Thymus (tissue), 11 donors: ENCODE data around the gene DES. TPM values are rescaled to one million over a fixed set of nuclear protein-coding genes. Genes with fewer than 3 reads are reported as not detected.

ENCODE experiments used
- DNase-seq, 9 donors: peaks; one replicate each; pipeline ENCODE4 v3.0.0-alpha.2; 2013; ENCODE audit warnings: low spot score in 9 of 9, low read depth in 6 of 9, missing footprints in 1 of 9
- H3K27ac ChIP-seq, 2 donors: one replicate each; pipeline ENCODE4 v1.5.1; 2013; ENCODE audit warnings: control low read depth in 1 of 2, low read depth in 1 of 2, low read length in 1 of 2, mild to moderate bottlenecking in 1 of 2, moderate library complexity in 1 of 2
- H3K27me3 ChIP-seq, 2 donors: one replicate each; pipeline ENCODE4 v1.5.1; 2013; ENCODE audit warnings: low read length in 1 of 2; ENCODE audit not compliant: control insufficient read depth in 2 of 2, insufficient read depth in 1 of 2
- H3K36me3 ChIP-seq, 2 donors: one replicate each; pipeline ENCODE4 v1.5.1; 2013; ENCODE audit warnings: low read length in 1 of 2, mild to moderate bottlenecking in 1 of 2, moderate library complexity in 1 of 2; ENCODE audit not compliant: control insufficient read depth in 2 of 2, insufficient read depth in 2 of 2
- H3K4me1 ChIP-seq, 2 donors: one replicate each; pipeline ENCODE4 v1.5.1; 2013; ENCODE audit warnings: low read length in 2 of 2; ENCODE audit not compliant: control insufficient read depth in 2 of 2, insufficient read depth in 2 of 2
- H3K4me3 ChIP-seq, 2 donors: one replicate each; pipeline ENCODE4 v1.5.1; 2013; ENCODE audit warnings: low read length in 2 of 2, control low read depth in 1 of 2, mild to moderate bottlenecking in 1 of 2
- H3K9me3 ChIP-seq, 2 donors: one replicate each; pipeline ENCODE4 v1.5.1; 2013; ENCODE audit warnings: low read length in 1 of 2, mild to moderate bottlenecking in 1 of 2; ENCODE audit not compliant: control insufficient read depth in 2 of 2, insufficient read depth in 1 of 2
- WGBS: extraction: QIAGEN DNeasy Blood & Tissue Kit; methylation state at CpG from one replicate; pipeline ENCODE4 v1.1.7; 2013; 5-methylcytosine and 5-hydroxymethylcytosine counted together
- polyA plus RNA-seq: library from polyadenylated mRNA; stranded (reverse); fragments of 200-250 nt; gene quantifications from one replicate; pipeline ENCODE4 v1.2.3, GENCODE V29; 2013
- total RNA-seq: library from RNA; stranded (reverse); fragments of 120-200 nt; gene quantifications from one replicate; pipeline ENCODE4 v1.2.4, GENCODE V29; 2013
- donor health status: healthy.

The DES gene
- total and polyA plus RNA-seq, 2 donors: 3.4 to 21.6 TPM

DNA sequence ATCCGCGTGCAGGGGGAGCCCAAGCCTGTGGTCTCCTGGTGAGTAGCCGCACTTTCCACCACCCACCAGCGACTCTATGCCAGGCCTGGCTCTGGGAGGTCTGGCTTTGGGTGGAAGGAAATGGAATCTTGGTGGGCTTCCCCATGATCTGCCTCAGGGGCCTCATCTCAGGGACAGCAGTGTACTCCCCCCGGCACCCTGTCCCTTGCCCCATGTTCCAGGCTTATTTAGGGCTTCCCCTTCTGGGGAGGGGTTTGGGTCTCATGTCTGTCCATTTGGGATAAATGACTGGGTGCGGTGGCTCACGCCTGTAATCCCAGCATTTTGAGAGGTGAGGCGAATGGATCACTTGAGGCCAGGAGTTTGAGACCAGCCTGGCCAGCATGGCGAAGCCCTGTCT, 44.2 kb downstream of the DES start:
- no peak overlapping the region for H3K4me3 ChIP-seq
- no peaks in the 10 kb centered on the region for H3K27me3 ChIP-seq
- H3K4me1 ChIP-seq: peaks cover 2 to 27% of the 10 kb centered on the region in 2 donors
- DNase-seq: no peak
- no peak overlapping the region for H3K27ac ChIP-seq
- H3K9me3 ChIP-seq: no peaks in the 10 kb centered on the region
- 92% methylated on average over 9 of the region's 9 CpGs for WGBS
- no peaks in the 10 kb centered on the region for H3K36me3 ChIP-seq

DNA sequence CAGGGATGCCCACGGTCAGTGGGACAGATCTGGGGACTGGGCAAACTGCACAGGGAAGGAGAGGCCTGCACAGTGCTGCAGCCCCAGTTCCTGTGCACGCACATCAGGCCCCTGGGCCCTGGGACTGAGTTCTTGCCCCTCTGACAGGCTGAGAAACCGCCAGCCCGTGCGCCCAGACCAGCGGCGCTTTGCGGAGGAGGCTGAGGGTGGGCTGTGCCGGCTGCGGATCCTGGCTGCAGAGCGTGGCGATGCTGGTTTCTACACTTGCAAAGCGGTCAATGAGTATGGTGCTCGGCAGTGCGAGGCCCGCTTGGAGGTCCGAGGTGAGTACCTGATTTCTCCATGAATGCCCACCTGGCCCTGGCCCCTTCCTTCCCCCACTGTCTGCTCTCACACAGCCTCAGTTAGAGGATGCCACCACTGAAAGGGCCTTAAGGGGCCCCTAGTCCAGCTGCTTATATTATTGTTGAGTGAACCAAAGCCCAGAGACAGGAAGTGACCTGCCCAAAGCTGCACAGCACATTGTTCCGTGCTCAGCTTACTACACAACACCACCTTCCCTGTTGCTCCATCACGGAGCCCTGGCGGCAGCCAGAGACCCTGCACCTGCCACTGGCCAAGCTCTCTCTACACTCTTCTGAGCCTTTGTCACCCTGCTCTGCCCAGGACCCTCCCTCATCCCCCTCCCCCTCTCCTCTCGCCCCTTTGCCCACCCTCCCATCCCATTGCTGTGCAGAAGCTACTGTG, 46.3 kb downstream of the DES start:
- Histone ChIP-seq H3K27ac (no peak overlapping the region), H3K4me3 (no peak overlapping the region), H3K9me3 (no peaks in the 10 kb centered on the region), H3K4me1 (peaks cover 2 to 23% of the 10 kb centered on the region in 2 donors), H3K36me3 (no peaks in the 10 kb centered on the region), H3K27me3 (no peaks in the 10 kb centered on the region)
- DNase-seq: no peak
- WGBS: 98% methylated on average over 21 of the region's 21 CpGs

DNA sequence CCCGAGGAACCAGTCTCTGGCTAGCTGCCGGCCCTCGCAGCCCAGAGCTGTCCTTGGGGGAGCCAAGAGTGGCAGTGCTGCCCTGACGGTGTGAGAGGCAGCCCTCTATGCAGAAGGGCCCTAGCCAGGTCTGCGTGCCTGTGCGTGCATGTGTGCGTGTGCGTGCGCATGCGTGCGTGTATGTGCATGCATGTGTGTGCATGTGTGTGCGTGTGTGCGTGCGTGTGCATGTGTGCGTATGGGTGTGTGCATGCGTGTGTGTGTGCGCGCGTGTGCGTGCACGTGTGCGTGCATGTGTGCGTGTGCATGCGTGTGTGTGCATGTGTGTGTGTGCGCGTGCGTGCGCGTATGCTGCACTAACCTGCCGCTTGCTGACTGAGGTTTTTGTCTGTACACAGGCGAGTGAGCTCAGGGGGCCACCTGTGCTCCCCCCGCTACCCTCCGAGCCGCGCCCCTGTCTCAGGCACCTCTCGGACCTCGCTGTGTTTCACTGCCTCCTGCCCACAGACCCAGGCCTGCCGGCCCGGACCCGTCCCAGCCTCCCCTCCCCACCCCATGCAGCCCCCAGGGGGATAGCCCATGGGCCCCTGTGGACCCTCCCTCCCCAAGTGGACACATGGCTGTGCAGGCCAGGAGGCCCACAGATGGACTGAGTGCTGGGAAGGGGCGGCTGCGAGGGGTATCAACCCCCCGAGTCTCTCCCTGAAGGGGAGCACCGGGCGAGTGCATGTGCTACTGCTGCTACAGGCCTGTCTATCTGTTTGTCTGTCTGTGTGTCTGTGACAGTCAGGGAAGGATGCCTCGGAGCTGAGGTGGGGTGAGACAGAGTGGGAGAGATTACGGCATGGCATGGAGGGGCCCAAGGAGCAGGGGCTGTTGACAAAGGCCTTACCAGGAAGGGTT, 47.7 kb downstream of the DES start:
- Histone ChIP-seq H3K4me3 (no peak overlapping the region), H3K9me3 (no peaks in the 10 kb centered on the region), H3K36me3 (no peaks in the 10 kb centered on the region), H3K27ac (no peak overlapping the region), H3K4me1 (peaks cover 0 to 8% of the 10 kb centered on the region in 2 donors), H3K27me3 (peaks cover 0 to 3% of the 10 kb centered on the region in 2 donors)
- no peak for DNase-seq
- WGBS: 96% methylated on average over 47 of the region's 47 CpGs

DNA sequence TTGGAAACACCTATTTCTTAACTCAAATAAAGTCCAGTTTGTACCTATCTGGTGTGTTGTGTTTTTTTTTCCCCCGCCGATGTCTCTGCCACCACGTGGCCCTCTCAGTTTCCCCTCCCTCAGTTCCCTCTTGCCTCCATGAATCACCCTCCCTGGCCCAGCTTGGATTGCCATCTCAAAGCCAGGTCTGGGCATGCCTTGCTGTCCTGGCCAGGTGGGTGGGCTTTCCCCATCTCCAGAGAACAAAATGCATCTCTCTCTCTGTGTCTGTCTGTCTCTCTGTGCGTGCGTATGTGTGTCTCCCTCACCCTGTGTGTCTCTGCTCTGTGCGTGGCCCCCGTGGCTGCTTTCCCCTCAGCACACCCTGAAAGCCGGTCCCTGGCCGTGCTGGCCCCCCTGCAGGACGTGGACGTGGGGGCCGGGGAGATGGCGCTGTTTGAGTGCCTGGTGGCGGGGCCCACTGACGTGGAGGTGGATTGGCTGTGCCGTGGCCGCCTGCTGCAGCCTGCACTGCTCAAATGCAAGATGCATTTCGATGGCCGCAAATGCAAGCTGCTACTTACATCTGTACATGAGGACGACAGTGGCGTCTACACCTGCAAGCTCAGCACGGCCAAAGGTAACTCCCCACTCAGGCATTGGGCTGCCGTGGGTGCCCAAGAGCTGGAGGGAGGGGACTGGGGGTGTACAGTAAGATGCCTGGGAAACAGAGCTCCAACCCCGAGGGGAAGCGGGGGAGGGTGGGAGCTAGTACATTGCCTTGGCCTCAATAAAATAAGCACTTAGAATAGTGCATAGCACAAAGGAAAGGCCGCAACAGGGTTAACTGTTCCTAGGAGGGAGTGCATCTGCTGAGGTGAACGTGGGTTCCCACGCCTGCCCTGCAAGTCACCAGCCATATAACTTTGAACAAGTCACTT, 48.9 kb downstream of the DES start:
- Histone ChIP-seq H3K4me1 (no peaks in the 10 kb centered on the region), H3K36me3 (no peaks in the 10 kb centered on the region), H3K4me3 (no peak overlapping the region), H3K9me3 (no peaks in the 10 kb centered on the region), H3K27me3 (peaks cover 0 to 3% of the 10 kb centered on the region in 2 donors), H3K27ac (no peak overlapping the region)
- 92% methylated on average over 28 of the region's 28 CpGs for WGBS
- DNase-seq: no peak

DNA sequence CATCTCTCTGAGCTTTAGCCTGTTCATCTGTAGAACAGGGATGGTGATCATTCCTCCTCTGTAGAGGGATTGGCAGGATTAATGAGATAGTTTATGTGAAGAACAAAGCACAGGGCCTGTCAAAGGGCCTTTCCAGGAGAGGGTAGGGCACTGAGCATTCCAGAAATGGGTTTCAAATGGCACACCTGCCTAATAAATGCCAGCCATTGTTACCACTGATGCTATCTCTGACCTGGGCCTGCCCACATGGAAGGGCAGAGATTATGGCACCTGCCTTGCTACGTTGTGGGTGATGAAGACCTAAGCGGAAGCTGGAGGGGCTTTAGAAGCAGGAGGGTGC, 49.5 kb downstream of the DES start:
- Histone ChIP-seq H3K27me3 (peaks cover 0 to 3% of the 10 kb centered on the region in 2 donors), H3K36me3 (no peaks in the 10 kb centered on the region), H3K4me1 (no peaks in the 10 kb centered on the region), H3K9me3 (no peaks in the 10 kb centered on the region), H3K27ac (no peak overlapping the region), H3K4me3 (no peak overlapping the region)
- WGBS: 88% methylated on average over 2 of the region's 2 CpGs
- no peak for DNase-seq

DNA sequence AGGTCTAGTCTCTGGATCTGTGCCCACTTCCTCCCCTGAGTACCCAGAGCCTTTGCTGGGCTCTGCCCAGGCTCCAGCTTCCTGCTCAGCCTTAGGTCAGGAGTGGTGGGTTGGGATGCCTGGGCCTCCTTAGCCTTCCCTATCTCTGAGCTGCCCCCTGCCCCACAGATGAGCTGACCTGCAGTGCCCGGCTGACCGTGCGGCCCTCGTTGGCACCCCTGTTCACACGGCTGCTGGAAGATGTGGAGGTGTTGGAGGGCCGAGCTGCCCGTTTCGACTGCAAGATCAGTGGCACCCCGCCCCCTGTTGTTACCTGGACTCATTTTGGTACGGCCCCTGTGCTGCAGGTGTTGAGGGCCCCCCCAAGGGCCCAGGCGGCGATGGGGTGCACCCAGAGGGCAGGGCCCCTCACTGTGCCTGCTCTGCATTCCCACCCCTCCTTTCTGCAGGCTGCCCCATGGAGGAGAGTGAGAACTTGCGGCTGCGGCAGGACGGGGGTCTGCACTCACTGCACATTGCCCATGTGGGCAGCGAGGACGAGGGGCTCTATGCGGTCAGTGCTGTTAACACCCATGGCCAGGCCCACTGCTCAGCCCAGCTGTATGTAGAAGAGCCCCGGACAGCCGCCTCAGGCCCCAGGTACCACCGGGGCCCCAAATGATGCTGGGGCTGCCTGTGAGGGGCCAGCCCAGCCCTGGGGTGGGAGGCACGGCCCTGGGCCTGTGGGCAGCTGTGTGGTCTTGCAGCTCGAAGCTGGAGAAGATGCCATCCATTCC, 50.4 kb downstream of the DES start:
- no peak overlapping the region for H3K27ac ChIP-seq
- H3K4me1 ChIP-seq: no peaks in the 10 kb centered on the region
- no peaks in the 10 kb centered on the region for H3K9me3 ChIP-seq
- 97% methylated on average over 23 of the region's 23 CpGs for WGBS
- H3K27me3 ChIP-seq: peaks cover 0 to 5% of the 10 kb centered on the region in 2 donors
- no peaks in the 10 kb centered on the region for H3K36me3 ChIP-seq
- DNase-seq: no peak
- H3K4me3 ChIP-seq: no peak overlapping the region

DNA sequence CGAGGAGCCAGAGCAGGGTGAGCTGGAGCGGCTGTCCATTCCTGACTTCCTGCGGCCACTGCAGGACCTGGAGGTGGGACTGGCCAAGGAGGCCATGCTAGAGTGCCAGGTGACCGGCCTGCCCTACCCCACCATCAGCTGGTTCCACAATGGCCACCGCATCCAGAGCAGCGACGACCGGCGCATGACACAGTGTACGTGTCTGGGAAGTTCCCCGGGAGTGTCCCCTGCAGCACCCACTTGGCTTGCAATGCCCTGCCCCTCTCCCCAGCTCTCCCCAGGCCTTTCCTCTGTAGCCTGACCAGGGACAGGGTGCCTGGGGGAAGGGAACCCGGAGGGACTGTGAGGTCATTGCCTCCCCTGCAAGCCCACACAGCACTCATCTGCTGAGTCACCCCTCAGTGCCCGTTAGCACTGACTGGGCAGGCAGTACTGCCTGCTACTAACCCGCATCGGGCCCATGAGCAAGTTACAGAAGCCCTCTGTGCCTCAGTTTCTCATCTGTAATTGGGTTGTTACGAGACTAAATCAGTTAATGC, 51.1 kb downstream of the DES start:
- no peak for DNase-seq
- Histone ChIP-seq H3K36me3 (no peaks in the 10 kb centered on the region), H3K9me3 (no peaks in the 10 kb centered on the region), H3K4me3 (no peak overlapping the region), H3K27me3 (peaks cover 0 to 5% of the 10 kb centered on the region in 2 donors), H3K27ac (no peak overlapping the region), H3K4me1 (no peaks in the 10 kb centered on the region)
- WGBS: 94% methylated on average over 16 of the region's 16 CpGs

DNA sequence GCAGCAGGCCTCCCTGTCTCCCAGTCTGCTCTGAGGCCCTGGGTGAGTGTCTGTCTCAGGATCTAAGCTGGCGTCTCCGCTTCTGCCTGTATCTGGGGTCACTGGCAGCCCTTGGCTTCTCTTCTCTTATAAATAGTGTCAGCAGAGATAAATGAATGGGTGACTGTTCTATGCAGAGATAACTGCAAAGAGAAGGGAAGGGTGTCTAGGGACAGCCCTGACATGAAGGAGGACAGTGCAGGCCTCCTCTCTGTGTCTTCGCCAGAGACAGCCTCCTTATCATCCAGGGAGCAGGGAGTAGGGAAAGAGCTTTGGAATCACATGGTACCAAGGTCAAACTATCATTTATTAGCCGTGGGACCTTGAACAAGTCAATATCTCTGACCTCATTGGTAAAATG, 52.3 kb downstream of the DES start:
- H3K9me3 ChIP-seq: no peaks in the 10 kb centered on the region
- H3K36me3 ChIP-seq: no peaks in the 10 kb centered on the region
- H3K4me1 ChIP-seq: no peaks in the 10 kb centered on the region
- no peak for DNase-seq
- WGBS: 93% methylated on average over 4 of the region's 4 CpGs
- H3K4me3 ChIP-seq: no peak overlapping the region
- peaks cover 0 to 8% of the 10 kb centered on the region in 2 donors for H3K27me3 ChIP-seq
- no peak overlapping the region for H3K27ac ChIP-seq
